Activated naive CD4-positive, alpha-beta T cell treated with anti-CD3 and anti-CD28 coated beads, Interleukin-2, amount 10 ng/mL, durations not matched to agents 5 hours and 36 hours (primary cell): ENCODE measurements around the gene TRIM64. TPM values are rescaled to one million over a fixed set of nuclear protein-coding genes. Genes with fewer than 3 reads are reported as not detected.

Experiments used
- total RNA-seq, 2 experiments: library from RNA; stranded (reverse); gene quantifications; one replicate each; pipeline ENCODE4 v1.2.3, GENCODE V29; 2021

Gene TRIM64, protein sequence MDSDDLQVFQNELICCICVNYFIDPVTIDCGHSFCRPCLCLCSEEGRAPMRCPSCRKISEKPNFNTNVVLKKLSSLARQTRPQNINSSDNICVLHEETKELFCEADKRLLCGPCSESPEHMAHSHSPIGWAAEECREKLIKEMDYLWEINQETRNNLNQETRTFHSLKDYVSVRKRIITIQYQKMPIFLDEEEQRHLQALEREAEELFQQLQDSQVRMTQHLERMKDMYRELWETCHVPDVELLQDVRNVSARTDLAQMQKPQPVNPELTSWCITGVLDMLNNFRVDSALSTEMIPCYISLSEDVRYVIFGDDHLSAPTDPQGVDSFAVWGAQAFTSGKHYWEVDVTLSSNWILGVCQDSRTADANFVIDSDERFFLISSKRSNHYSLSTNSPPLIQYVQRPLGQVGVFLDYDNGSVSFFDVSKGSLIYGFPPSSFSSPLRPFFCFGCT
- total RNA-seq: not detected

DNA sequence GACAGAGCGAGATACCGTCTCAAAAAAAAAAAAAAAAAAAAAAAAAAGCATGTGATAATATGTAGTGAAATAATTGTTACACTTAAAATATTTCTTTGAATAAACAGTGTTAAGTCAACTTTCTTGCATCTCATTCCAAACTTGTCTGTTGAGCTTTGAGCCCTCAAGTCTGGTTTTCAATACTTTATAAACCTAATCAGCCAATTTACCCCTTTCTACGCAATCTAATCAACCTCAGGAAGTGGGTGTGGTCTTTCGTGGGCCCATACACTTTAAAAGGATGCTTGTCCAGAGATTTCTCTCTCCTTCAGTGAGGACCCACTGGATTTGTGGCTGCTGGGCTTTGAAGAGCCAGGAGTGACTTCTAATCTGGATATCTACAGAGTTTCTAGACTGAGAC is at the start of gene TRIM64:
Gene TRIM64, plus strand, starts transcription at position 301 of the 400 bp plus-strand sequence. CDS start 2,467 bp downstream, outside the sequence.

GRCh38 chr11:89922195-89922660 is 43.6 kb upstream of the TRIM64 start, which contains the start of gene TRIM49D1:
TRIM49D1 (minus strand) TSS chr11:89922245; CDS start chr11:89917710, 4,535 bp downstream.

DNA sequence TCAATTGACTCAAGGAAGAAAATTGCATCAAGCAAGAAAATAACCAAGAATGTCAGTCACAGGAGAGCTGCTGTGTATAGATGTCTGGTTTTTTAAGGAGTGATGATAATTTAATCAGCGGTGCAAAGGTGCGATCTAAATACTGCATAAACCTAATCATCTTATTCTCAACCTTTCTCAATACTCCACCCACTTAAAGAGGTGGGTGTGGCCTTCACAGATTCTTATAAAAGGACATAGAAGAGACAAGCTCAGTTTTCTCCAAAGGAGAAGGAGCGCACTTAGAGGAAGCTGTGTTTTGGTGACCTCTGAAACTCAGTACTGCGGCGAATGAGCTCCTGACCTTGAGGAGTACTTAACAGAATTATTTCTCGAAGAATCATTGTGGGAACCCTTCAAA is 42.1 kb upstream of the TRIM64 start, which contains the start of gene TRIM49D2:
Gene TRIM49D2, plus strand, starts transcription at position 301 of the 400 bp plus-strand sequence. CDS start 2,698 bp downstream, outside the sequence.

Other genes starting within 250 kb of the TRIM64 start
- not detected for gene TRIM49, start 157.5 kb upstream of the TRIM64 start, total RNA-seq
- gene TRIM64B, start 87.5 kb upstream of the TRIM64 start, total RNA-seq: not detected
- gene TRIM49D1, start 43.8 kb upstream of the TRIM64 start, total RNA-seq: not detected
- not detected for gene TRIM49D2, start 42.0 kb upstream of the TRIM64 start, total RNA-seq
- gene TRIM49C, start 65.1 kb downstream of the TRIM64 start, total RNA-seq: not detected
- gene UBTFL1, start 119.9 kb downstream of the TRIM64 start, total RNA-seq: not detected
- not detected for gene NAALAD2, start 168.6 kb downstream of the TRIM64 start, total RNA-seq